ENCODE measurements around the gene GIPC2. TPM values are rescaled to one million over a fixed set of nuclear protein-coding genes. Genes with fewer than 3 reads are reported as not detected.

The GIPC2 gene
- total RNA-seq, 1 donor from 2014 or later: 4.1 TPM

GRCh38 chr1:78091886-78092285, 46.1 kb downstream of the GIPC2 start:
- no peak for ATAC-seq
- H3K36me3 ChIP-seq: no peaks in the 10 kb centered on the region
- no peak overlapping the region for H3K27ac ChIP-seq
- TF ChIP-seq CTCF (IDR thresholded peaks at IDR 0.05): no peak
- intact Hi-C loops (cut with DNase I): no loop called here
- DNase-seq: no peak
- no peaks in the 10 kb centered on the region for H3K4me1 ChIP-seq
- no peak overlapping the region for H3K4me3 ChIP-seq
- H3K27me3 ChIP-seq: no peaks in the 10 kb centered on the region
- peaks cover 4% of the 10 kb centered on the region for H3K9me3 ChIP-seq

GRCh38 chr1:78092643-78093042, 46.9 kb downstream of the GIPC2 start:
- H3K9me3 ChIP-seq: no peaks in the 10 kb centered on the region
- no peak for ATAC-seq
- no peaks in the 10 kb centered on the region for H3K4me1 ChIP-seq
- H3K4me3 ChIP-seq: no peak overlapping the region
- H3K27ac ChIP-seq: no peak overlapping the region
- no peaks in the 10 kb centered on the region for H3K27me3 ChIP-seq
- no peak for DNase-seq
- intact Hi-C loops (cut with DNase I): no loop called here
- H3K36me3 ChIP-seq: no peaks in the 10 kb centered on the region
- no peak for TF ChIP-seq CTCF (IDR thresholded peaks at IDR 0.05)

GRCh38 chr1:78093560-78093959, 47.8 kb downstream of the GIPC2 start:
- Histone ChIP-seq H3K4me3 (no peak overlapping the region), H3K27me3 (no peaks in the 10 kb centered on the region), H3K36me3 (no peaks in the 10 kb centered on the region), H3K9me3 (no peaks in the 10 kb centered on the region), H3K27ac (no peak overlapping the region), H3K4me1 (no peaks in the 10 kb centered on the region)
- DNase-seq (no peak), ATAC-seq (no peak)
- no peak for TF ChIP-seq CTCF (IDR thresholded peaks at IDR 0.05)
- intact Hi-C loops (cut with DNase I): no loop called here

GRCh38 chr1:78094639-78095038, 48.9 kb downstream of the GIPC2 start:
- DNase-seq (no peak), ATAC-seq (no peak)
- H3K27me3 ChIP-seq: no peaks in the 10 kb centered on the region
- H3K9me3 ChIP-seq: no peaks in the 10 kb centered on the region
- H3K36me3 ChIP-seq: no peaks in the 10 kb centered on the region
- no peaks in the 10 kb centered on the region for H3K4me1 ChIP-seq
- intact Hi-C loops (cut with DNase I): no loop called here
- H3K27ac ChIP-seq: no peak overlapping the region
- no peak for TF ChIP-seq CTCF (IDR thresholded peaks at IDR 0.05)
- H3K4me3 ChIP-seq: no peak overlapping the region

GRCh38 chr1:78095593-78095992, 49.8 kb downstream of the GIPC2 start:
- ATAC-seq (no peak), DNase-seq (no peak)
- intact Hi-C loops (cut with DNase I): no loop called here
- no peaks in the 10 kb centered on the region for H3K27me3 ChIP-seq
- no peak for TF ChIP-seq CTCF (IDR thresholded peaks at IDR 0.05)
- no peak overlapping the region for H3K4me3 ChIP-seq
- H3K4me1 ChIP-seq: no peaks in the 10 kb centered on the region
- no peaks in the 10 kb centered on the region for H3K36me3 ChIP-seq
- no peaks in the 10 kb centered on the region for H3K9me3 ChIP-seq
- H3K27ac ChIP-seq: no peak overlapping the region

- intact Hi-C loops (cut with DNase I): no loop called here
- no peak overlapping the region for H3K4me3 ChIP-seq
- H3K27ac ChIP-seq: no peak overlapping the region
- H3K9me3 ChIP-seq: no peaks in the 10 kb centered on the region
- no peak for ATAC-seq
- H3K4me1 ChIP-seq: peaks cover 1% of the 10 kb centered on the region
- H3K36me3 ChIP-seq: no peaks in the 10 kb centered on the region
- DNase-seq: no peak
- TF ChIP-seq CTCF (IDR thresholded peaks at IDR 0.05): no peak
- H3K27me3 ChIP-seq: no peaks in the 10 kb centered on the region
These were observed 50.3 kb downstream of the GIPC2 start for GRCh38 chr1:78096017-78096416.
